NCI-H748 treated with DMSO at 0.1 percent for 48 hours (cell line): ENCODE data around the gene LRFN4.
A peak's percentile ranks its signal among the peaks of the same experiment; 100 is the strongest.

ENCODE experiments used
- DNase-seq: peaks from one replicate; lab custom pipeline; 2025; lab: John Stamatoyannopoulos, UW

LRFN4 gene

DNA sequence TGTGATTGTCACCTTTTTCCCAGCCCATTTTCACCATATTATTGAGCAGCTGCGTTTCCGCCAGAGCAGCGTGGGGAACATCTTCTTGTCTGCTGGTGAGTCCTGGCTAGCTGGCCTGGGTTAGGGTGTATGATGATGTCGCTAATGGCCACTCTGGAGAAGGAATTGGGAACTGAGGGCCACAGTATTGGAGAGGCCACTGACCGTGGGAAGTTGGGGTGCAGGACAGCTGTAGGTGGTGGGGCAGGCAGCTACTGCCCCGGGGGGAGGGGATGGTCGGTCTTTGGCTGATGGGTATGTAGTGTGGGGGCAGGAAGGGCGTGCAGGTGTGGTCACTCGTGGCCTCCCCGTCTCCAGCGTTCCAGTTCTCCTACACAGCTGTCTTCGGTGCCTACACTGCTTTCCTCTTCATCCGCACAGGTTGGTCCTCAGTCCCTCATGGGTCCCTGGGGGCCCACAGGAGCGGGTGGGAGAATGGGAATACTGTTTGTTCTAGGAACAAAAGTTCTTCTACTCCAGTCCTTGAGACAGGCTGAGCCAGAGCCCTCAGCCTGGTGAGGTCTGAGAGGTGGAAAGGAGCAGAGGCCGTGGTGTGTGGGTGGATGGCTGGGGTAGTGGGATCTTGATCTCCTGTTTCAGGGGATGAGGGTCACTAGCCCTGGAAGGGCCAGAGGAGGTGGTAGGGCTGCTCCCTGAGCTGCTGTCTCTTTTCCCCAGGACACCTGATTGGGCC is 11.6 kb upstream of the LRFN4 start:
- DNase-seq: no peak

DNA sequence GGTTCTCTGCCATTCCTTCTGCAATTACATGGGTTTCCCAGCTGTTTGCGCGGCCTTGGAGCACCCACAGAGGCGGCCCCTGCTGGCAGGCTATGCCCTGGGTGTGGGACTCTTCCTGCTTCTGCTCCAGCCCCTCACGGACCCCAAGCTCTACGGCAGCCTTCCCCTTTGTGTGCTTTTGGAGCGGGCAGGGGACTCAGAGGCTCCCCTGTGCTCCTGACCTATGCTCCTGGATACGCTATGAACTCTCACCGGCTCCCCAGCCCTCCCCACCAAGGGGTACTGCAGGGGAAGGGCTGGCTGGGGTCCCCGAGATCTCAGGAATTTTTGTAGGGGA is 11.0 kb upstream of the LRFN4 start:
- DNase-seq: no peak

DNA sequence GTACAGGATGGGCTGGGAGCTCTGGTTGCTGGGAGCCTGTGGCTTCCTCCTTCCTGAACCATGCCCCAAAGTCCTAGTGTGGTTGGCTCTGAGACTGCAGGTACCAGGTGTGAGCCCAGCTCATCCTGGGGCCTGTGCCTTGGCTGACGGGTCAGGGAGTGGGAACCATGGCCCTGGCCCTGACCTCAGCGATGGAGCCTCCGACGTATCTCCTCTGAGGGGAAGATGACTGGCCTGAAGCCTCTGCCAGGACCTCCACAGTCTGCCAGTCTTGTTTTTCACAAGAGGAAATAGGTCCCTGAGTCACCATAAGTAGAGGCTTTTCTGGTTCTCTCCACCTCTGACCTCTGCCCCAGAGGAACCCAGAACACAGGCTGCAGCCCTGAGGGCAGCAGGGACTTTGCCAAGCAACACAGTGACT is 10.2 kb upstream of the LRFN4 start:
- DNase-seq: no peak

- no peak for DNase-seq
Observed at GRCh38 chr11:66847461-66848232, 9.2 kb upstream of the LRFN4 start.

DNA sequence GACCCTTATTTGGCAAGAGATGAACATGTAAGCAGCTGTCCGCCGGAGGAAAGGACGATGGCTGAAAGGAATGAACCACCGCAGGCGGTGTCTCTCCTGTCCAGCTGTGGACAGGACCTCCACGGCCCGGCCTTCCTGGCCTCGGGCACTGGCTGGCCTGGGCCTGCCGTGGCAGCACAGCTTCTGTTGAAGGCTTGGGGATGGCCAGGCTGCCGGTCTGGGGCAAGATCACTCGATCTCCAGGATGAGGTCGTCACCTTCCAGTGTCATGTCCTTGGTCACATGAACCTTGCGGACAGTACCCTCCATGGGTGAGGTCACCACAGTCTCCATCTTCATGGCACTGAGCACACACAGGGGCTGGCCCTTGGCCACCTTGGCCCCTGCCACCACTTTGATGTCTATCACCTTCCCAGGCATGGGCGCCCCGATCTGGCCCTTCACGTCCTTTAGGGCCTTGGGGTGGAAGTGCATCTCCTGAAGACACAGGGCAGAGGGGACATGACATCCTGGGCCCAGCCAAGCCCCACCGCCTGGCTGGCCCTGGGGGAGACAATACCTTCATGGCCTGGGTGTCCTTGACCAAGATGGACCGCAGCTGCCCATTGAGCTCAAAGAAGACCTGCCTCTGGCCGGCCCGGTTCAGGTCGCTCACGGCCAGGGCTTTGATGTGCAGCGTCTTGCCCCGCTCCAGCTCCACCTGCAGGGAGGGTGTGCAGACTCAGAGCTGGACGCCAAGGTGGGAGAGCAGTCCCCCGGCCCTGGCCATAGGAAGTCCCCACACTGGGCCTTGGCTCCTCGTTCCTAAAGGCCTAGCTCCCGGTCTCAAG is 8.0 kb upstream of the LRFN4 start:
- DNase-seq: no peak

DNA sequence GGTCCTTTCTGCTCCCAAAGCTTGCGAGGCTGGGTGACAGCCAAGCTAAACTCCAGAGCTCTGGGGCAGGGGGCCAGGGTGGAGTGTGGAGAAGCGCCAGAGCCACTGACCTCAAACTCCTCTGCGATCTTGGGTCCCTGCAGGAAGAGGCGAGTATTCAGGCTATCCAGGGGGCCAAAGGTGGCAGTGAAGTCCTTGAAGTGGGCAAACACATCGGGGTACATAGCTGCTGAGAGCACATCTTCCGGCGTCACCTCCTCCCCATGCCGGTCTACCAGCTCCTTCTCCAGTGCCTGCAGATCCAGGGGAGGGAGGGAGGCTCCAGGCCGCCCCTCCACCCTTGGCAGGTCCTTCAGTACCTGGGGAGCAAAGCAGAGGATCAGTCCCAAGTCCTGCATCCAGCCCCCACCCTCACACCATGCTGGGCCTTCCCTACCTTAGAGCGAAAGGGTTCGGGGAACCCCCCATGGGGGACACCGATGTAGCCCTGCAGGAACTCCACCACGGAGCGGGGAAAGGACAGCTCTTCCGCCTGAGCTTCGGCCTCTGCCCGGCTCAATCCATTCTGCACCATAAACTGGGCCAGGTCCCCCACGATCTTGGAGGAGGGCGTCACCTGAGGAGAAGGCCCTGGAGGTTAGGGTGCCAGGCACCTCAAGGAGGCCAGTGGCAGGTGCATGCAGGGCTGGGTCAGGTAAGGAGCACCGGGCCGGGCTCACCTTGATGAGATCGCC is 7.2 kb upstream of the LRFN4 start:
- DNase-seq: no peak

- DNase-seq: no peak
Observed at GRCh38 chr11:66850235-66850587, 6.7 kb upstream of the LRFN4 start.

GRCh38 chr11:66850588-66851238 is 6.2 kb upstream of the LRFN4 start:
- DNase-seq: no peak

DNA sequence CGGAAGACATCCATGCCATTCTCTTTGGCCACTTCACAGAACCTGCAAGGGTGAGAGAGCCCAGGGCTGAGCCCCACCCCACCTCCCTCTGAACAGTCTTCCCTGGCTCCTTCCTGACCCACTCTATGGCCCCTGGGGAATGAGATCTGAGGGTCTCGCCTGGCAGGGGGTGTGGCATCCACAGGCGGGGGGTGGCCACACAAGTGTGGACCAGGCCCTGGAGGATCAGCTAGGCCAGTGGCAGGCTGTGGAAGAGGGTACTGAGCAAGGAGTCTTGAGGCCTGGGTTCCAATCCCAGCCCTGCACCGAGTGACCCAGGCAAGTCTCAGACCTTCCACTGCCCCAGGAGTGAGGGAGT is 5.6 kb upstream of the LRFN4 start:
- DNase-seq: no peak

DNA sequence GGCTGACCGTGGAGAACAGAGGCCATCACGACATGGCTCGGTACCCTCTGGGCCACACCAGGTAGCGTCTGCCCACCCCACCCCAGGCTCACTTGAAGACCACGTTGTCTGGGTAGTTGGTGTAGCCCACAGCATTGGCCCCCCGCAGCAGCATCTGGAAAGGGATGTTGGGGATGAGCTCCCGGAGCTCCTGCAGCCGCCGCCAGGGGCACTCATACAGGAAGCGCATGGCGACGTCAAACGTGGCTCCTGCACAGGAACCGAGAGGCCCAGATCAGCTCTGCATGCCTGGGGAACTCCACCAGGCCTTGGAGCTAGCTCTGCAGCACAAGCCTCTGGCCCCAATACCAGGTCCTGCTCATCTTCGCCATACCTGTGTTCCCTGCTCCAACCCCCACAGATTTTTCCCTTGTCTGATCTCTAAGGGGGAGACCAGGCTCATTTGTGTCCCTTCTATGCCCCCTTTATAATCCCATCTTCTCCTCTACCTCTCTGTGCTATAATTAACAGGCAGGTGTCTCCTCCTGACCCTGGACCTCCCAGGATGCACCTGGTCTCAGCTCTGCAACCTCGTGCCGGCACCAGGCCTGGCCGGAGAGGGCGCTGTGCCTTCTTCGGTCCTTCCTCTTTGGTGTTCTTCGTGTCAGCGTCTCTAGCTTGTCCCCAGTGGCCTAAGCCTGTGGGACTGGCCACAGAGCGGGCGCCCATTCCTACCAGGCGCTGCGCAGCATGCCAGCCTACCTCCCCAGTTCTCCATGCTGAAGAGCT is 5.0 kb upstream of the LRFN4 start:
- no peak for DNase-seq

DNA sequence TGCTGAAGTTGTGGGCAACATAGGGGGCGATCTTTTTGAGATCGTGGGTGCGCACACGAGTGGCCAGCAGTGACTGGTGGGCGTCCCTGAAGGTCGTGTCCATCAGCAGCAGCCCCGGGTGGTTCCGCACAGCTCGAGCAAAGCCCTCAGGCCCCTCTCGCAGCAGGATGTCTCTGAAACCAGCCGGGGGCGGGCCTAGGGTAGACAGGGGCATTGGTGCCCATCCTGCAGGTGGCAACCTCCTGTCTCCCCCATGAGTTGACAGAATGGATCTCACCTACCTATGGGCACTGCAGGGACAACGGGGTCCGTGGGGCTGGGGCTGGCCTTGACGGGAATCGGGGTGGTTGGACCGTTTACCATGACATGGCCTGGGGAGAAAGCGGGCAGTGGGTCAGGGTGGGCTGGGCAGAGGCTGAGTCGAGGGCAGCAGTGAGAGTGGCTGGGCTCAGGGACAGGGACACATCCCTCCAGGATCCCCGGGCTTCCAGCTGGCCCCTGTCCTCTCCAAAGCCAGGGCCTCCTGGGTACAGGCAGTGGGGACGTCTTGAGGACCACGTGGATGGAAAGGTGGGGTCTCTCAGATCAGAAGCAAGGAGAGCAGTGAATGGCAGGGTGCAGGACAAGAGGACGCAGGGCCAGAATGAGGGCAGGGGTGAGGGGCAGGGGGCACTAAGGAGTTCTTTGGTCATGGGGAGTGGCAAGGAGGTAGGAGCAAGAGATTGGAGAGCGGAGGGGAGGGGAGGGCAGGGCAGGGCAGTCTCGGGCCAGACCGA is 4.2 kb upstream of the LRFN4 start:
- no peak for DNase-seq

DNA sequence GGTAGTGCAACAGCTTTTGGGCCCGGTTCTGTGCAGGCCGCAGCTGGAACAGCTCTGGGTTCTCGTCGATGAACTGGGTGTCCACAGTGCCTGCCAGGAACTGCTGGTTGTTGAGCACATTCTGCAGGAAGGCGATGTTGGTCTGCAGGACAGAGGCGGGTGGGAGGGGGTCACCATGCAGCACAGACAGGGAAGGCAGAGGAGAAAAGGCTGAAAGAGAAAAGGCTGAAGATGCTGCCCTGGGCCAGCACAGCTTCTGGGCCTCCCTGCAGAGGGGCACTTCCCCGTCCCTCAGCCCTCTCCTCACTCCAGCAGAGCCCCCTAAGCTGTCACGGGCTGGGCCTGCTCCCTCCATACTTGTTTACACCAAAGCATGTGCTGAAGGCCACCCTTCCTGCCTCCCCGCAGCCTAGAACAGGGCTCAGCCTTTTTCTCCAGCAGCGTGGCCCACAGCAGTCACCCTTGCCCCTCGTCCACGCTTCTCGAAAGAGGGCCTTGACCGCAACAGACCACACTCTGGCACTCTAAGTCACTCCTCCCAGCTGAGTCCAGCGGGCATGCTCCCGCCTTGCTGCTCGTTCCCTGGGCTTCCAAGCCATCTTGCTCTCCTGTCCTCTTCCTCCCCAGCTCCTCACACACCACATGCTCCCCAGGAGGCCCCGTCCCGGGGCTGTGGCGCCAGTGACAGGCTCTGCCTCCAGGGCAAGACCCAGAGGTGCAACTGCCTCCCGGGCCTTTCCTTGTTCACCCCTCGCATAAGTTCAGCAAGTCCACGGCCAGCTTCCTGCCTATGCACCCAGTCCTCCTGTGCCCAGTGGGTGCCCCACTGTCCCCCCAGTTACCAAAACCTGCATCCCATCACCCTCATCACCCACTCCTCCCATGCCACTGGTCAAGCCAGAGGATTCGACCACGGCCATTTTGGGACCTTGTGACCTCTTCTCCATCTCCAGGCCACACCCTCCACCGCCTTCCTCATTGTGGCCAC is 3.3 kb upstream of the LRFN4 start:
- no peak for DNase-seq

GRCh38 chr11:66854231-66854661 is 2.6 kb upstream of the LRFN4 start:
- no peak for DNase-seq

DNA sequence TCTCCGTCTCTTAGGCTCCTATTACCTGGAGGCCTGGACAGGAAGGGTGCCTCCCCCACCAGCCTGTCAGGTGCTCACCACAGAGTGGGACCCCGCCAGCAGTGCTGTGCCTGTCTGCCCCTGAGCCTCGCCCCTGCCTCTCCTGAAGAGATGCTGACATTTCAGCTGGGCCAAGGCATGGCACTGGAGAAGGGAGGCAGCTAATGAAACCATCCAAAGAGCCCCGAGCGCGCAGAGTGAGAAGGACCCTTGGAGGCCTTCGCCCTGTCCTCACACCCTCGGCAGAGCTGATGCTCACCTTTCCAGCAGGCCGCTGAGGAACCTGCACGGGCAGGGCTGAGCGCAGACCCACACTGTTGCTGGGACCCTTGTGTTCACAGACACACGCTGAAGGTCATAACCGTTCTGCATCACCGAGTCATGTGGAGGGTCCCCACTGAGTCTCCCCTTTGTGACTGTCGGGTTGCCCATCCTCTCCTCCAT is 2.1 kb upstream of the LRFN4 start:
- DNase-seq: no peak

- DNase-seq: peak; percentile 61
Observed at GRCh38 chr11:66855574-66856495, 1.0 kb upstream of the LRFN4 start.

DNA sequence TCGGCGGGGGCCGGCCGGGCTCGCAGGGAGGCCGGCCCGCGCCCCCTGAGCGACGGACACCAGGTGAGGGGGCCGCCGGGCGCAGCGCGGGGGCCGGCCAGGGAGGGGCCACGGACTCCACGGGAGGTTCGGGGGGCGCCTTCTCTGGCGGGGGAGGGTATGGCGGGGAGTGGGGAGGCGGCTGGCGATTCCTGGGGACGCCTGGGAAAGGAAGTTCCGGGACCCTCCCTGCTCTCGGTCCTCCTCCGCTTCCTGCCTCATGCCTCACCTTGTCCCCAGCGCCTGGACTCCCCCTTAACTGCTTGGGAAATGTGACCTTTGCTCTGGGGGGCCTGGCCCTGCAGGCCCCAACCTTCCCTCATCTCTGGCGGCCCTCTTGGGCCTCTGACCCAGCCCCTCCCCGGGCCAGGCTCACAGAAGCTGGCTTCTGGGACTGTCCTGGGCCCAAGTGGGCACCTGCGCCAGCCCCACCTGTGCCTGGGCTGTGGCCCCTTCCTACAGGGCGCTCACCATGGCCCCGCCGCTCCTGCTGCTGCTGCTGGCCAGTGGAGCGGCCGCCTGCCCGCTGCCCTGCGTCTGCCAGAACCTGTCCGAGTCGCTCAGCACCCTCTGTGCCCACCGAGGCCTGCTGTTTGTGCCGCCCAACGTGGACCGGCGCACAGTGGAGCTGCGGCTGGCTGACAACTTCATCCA is 516 bp downstream of the LRFN4 start:
- DNase-seq: no peak

DNA sequence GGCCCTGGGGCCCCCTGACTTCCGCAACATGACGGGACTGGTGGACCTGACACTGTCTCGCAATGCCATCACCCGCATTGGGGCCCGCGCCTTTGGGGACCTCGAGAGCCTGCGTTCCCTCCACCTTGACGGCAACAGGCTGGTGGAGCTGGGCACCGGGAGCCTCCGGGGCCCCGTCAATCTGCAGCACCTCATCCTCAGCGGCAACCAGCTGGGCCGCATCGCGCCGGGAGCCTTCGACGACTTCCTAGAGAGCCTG is 992 bp downstream of the LRFN4 start:
- DNase-seq: no peak
